Loucy (cell line): ENCODE data around the gene TMEM108.

ENCODE experiments used
- H2AFZ ChIP-seq: fragments of 200-600 bp; sonication (generic); 2 replicates; pipeline ENCODE4 v1.6.0; 2016; ENCODE audit warnings: antibody characterized with exemption, mild to moderate bottlenecking, low read length, moderate library complexity
- H3F3A ChIP-seq: fragments of 200-600 bp; 2 replicates; pipeline ENCODE4 v1.6.0; 2016; ENCODE audit warnings: antibody characterized with exemption, low read depth, mild to moderate bottlenecking
- H3K27me3 ChIP-seq: fragments of 200-600 bp; sonication (generic); 2 replicates; pipeline ENCODE4 v1.6.1; 2014; ENCODE audit warnings: low read length, mild to moderate bottlenecking; ENCODE audit not compliant: insufficient read depth, poor library complexity, severe bottlenecking
- H3K36me3 ChIP-seq: fragments of 200-600 bp; sonication (generic); 2 replicates; pipeline ENCODE4 v1.6.1; 2016; ENCODE audit warnings: low read length; ENCODE audit not compliant: insufficient read depth
- H3K4me1 ChIP-seq: fragments of 200-600 bp; sonication (generic); 2 replicates; pipeline ENCODE4 v1.5.1; 2014; ENCODE audit warnings: low read length, mild to moderate bottlenecking; ENCODE audit not compliant: insufficient read depth, poor library complexity, severe bottlenecking
- H3K4me2 ChIP-seq: fragments of 200-600 bp; sonication (generic); 2 replicates; pipeline ENCODE4 v1.6.0; 2014; ENCODE audit warnings: antibody characterized with exemption, low read length, low read depth, mild to moderate bottlenecking; ENCODE audit not compliant: poor library complexity, severe bottlenecking
- H3K4me3 ChIP-seq: fragments of 200-600 bp; sonication (generic); 2 replicates; pipeline ENCODE4 v1.5.1; 2014; ENCODE audit warnings: low read length, mild to moderate bottlenecking, mixed read lengths; ENCODE audit not compliant: poor library complexity, severe bottlenecking
- H3K79me2 ChIP-seq: fragments of 200-600 bp; sonication (generic); 2 replicates; pipeline ENCODE4 v1.6.1; 2014; ENCODE audit warnings: low read length; ENCODE audit not compliant: insufficient read depth
- H3K9ac ChIP-seq: fragments of 200-600 bp; sonication (generic); 2 replicates; pipeline ENCODE4 v1.6.0; 2014; ENCODE audit warnings: mild to moderate bottlenecking, low read depth, low read length, moderate library complexity; ENCODE audit not compliant: poor library complexity, severe bottlenecking
- H3K9me2 ChIP-seq: fragments of 200-600 bp; sonication (generic); replicated peaks from 2 replicates; pipeline ENCODE4 v1.6.1; 2016; ENCODE audit warnings: low read depth, low read length, mixed read lengths
- H3K9me3 ChIP-seq: fragments of 200-600 bp; sonication (generic); 2 replicates; pipeline ENCODE4 v1.6.1; 2014; ENCODE audit warnings: mild to moderate bottlenecking, antibody characterized with exemption, low read length, low read depth; ENCODE audit not compliant: insufficient read depth
- H4K20me1 ChIP-seq: fragments of 200-600 bp; sonication (generic); 2 replicates; pipeline ENCODE4 v1.6.0; 2014; ENCODE audit warnings: antibody characterized with exemption, low read length, mild to moderate bottlenecking; ENCODE audit not compliant: insufficient read depth, poor library complexity, severe bottlenecking
- CTCF ChIP-seq: fragments of 200-600 bp; sonication (generic); conservative IDR thresholded peaks from 2 replicates; pipeline ENCODE4 v1.5.1; 2014; ENCODE audit warnings: mild to moderate bottlenecking, antibody characterized with exemption, low read length
- EZH2phosphoT487 ChIP-seq: fragments of 200-600 bp; IDR thresholded peaks from 2 replicates; pipeline ENCODE4 v1.6.1; 2018; ENCODE audit warnings: antibody characterized with exemption, mild to moderate bottlenecking, moderate library complexity, borderline replicate concordance

TMEM108 gene

GRCh38 chr3:133296981-133297380, 258.8 kb downstream of the TMEM108 start:
- no peak overlapping the region for H3K4me3 ChIP-seq
- no peaks in the 10 kb centered on the region for H3K27me3 ChIP-seq
- no peaks in the 10 kb centered on the region for H3K9me3 ChIP-seq
- no peaks in the 10 kb centered on the region for H3K79me2 ChIP-seq
- no peak overlapping the region for H2AFZ ChIP-seq
- no peak for TF ChIP-seq CTCF
- TF ChIP-seq EZH2phosphoT487: no peak
- no peak overlapping the region for H3K4me2 ChIP-seq
- no peaks in the 10 kb centered on the region for H4K20me1 ChIP-seq
- H3K9me2 ChIP-seq: no peaks in the 10 kb centered on the region
- no peaks in the 10 kb centered on the region for H3K36me3 ChIP-seq
- peaks cover 4% of the 10 kb centered on the region for H3K4me1 ChIP-seq
- H3K9ac ChIP-seq: no peak overlapping the region
- no peaks in the 10 kb centered on the region for H3F3A ChIP-seq

GRCh38 chr3:133300102-133300501, 261.9 kb downstream of the TMEM108 start:
- H2AFZ ChIP-seq: no peak overlapping the region
- H3F3A ChIP-seq: no peaks in the 10 kb centered on the region
- H3K27me3 ChIP-seq: no peaks in the 10 kb centered on the region
- H4K20me1 ChIP-seq: no peaks in the 10 kb centered on the region
- H3K36me3 ChIP-seq: no peaks in the 10 kb centered on the region
- H3K4me1 ChIP-seq: peaks cover 5% of the 10 kb centered on the region
- H3K9me3 ChIP-seq: no peaks in the 10 kb centered on the region
- H3K4me2 ChIP-seq: no peak overlapping the region
- no peaks in the 10 kb centered on the region for H3K79me2 ChIP-seq
- H3K4me3 ChIP-seq: no peak overlapping the region
- TF ChIP-seq EZH2phosphoT487: no peak
- no peak for TF ChIP-seq CTCF
- H3K9me2 ChIP-seq: no peaks in the 10 kb centered on the region
- no peak overlapping the region for H3K9ac ChIP-seq

- H3K79me2 ChIP-seq: no peaks in the 10 kb centered on the region
- no peak overlapping the region for H3K4me2 ChIP-seq
- H4K20me1 ChIP-seq: no peaks in the 10 kb centered on the region
- H3K4me1 ChIP-seq: peaks cover 5% of the 10 kb centered on the region
- H3K9me2 ChIP-seq: no peaks in the 10 kb centered on the region
- H3K9ac ChIP-seq: no peak overlapping the region
- no peaks in the 10 kb centered on the region for H3K36me3 ChIP-seq
- no peak overlapping the region for H2AFZ ChIP-seq
- H3F3A ChIP-seq: no peaks in the 10 kb centered on the region
- H3K9me3 ChIP-seq: no peaks in the 10 kb centered on the region
- no peak for TF ChIP-seq CTCF
- TF ChIP-seq EZH2phosphoT487: no peak
- no peaks in the 10 kb centered on the region for H3K27me3 ChIP-seq
- no peak overlapping the region for H3K4me3 ChIP-seq
These were observed 263.0 kb downstream of the TMEM108 start for GRCh38 chr3:133301194-133301593.
